ENCODE results near the gene JPH4.

The JPH4 gene

GRCh38 chr14:23609001-23609400, 30.4 kb upstream of the JPH4 start:
- TF ChIP-seq ZNF8 (CRISPR knock-in tag; IDR thresholded peaks at IDR 0.05): no peak
- no peak for TF ChIP-seq TSHZ2 (CRISPR knock-in tag; IDR thresholded peaks at IDR 0.05)
- TF ChIP-seq RARB (CRISPR knock-in tag; IDR thresholded peaks at IDR 0.05): no peak
- TF ChIP-seq BACH2 (CRISPR knock-in tag; IDR thresholded peaks at IDR 0.05; ENCODE audit: borderline replicate concordance): no peak
- TF ChIP-seq, protein P1, sequence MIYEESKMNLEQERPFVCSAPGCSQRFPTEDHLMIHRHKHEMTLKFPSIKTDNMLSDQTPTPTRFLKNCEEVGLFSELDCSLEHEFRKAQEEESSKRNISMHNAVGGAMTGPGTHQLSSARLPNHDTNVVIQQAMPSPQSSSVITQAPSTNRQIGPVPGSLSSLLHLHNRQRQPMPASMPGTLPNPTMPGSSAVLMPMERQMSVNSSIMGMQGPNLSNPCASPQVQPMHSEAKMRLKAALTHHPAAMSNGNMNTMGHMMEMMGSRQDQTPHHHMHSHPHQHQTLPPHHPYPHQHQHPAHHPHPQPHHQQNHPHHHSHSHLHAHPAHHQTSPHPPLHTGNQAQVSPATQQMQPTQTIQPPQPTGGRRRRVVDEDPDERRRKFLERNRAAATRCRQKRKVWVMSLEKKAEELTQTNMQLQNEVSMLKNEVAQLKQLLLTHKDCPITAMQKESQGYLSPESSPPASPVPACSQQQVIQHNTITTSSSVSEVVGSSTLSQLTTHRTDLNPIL (CRISPR knock-in tag; IDR thresholded peaks at IDR 0.05; ENCODE audit: low read depth): no peak
- TF ChIP-seq ZC3H10 (CRISPR knock-in tag; IDR thresholded peaks at IDR 0.05): no peak
- TF ChIP-seq ZFP3 (CRISPR knock-in tag; IDR thresholded peaks at IDR 0.05): no peak
- TF ChIP-seq ZNF70 (CRISPR knock-in tag; IDR thresholded peaks at IDR 0.05): no peak
- TF ChIP-seq ARNTL (CRISPR knock-in tag; IDR thresholded peaks at IDR 0.05; ENCODE audit: borderline replicate concordance, low read depth): no peak
- TF ChIP-seq TOX (CRISPR knock-in tag; IDR thresholded peaks at IDR 0.05; ENCODE audit: borderline replicate concordance): no peak
- no peak for TF ChIP-seq ZNF565 (CRISPR knock-in tag; conservative IDR thresholded peaks at IDR 0.05; ENCODE audit: low read depth)
- TF ChIP-seq SNAI2 (CRISPR knock-in tag; IDR thresholded peaks at IDR 0.05): no peak
- no peak for TF ChIP-seq OSR1 (CRISPR knock-in tag; IDR thresholded peaks at IDR 0.05)
- no peak for TF ChIP-seq TCF4 (CRISPR knock-in tag; IDR thresholded peaks at IDR 0.05; ENCODE audit: borderline replicate concordance)
- no peak for TF ChIP-seq PATZ1 (CRISPR knock-in tag; IDR thresholded peaks at IDR 0.05; ENCODE audit: borderline replicate concordance)
- TF ChIP-seq ESRRG (CRISPR knock-in tag; IDR thresholded peaks at IDR 0.05): no peak
- TF ChIP-seq POU6F1 (CRISPR knock-in tag; IDR thresholded peaks at IDR 0.05; ENCODE audit: borderline replicate concordance, low read depth): no peak
- TF ChIP-seq GLIS3 (CRISPR knock-in tag; IDR thresholded peaks at IDR 0.05): no peak
- ATAC-seq: no peak

DNA sequence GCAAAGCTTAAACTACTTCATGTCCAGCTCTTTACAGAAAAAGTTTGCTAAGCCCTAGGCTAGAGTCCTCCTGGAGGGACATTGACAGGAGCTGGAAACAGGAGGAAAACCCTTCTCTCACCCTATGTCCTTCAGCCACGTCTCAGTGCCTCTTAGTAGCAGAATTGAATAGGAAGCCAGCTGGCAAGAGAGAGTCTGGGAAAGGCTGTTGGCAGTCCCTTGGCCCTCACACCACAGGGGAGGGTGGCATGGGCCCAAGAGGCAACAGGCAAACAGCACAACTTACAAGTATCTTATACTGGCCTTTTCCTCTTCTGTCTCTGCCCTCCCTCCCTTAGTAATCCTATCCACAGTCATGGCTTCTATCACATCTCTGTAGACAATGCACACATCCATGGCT, 29.9 kb upstream of the JPH4 start:
- TF ChIP-seq GLIS3 (CRISPR knock-in tag; IDR thresholded peaks at IDR 0.05) (no peak), ZFP30 (CRISPR knock-in tag; IDR thresholded peaks at IDR 0.05) (no peak), ZNF8 (CRISPR knock-in tag; IDR thresholded peaks at IDR 0.05) (no peak), TCF4 (CRISPR knock-in tag; IDR thresholded peaks at IDR 0.05; ENCODE audit: borderline replicate concordance) (no peak), ISL1 (CRISPR knock-in tag; IDR thresholded peaks at IDR 0.05) (no peak), ZFP3 (CRISPR knock-in tag; IDR thresholded peaks at IDR 0.05) (no peak), ESRRG (CRISPR knock-in tag; IDR thresholded peaks at IDR 0.05) (no peak), POU6F1 (CRISPR knock-in tag; IDR thresholded peaks at IDR 0.05; ENCODE audit: borderline replicate concordance, low read depth) (no peak), RARB (CRISPR knock-in tag; IDR thresholded peaks at IDR 0.05) (no peak), PATZ1 (CRISPR knock-in tag; IDR thresholded peaks at IDR 0.05; ENCODE audit: borderline replicate concordance) (no peak), CSDC2 (CRISPR knock-in tag; IDR thresholded peaks at IDR 0.05) (no peak), OSR1 (CRISPR knock-in tag; IDR thresholded peaks at IDR 0.05) (no peak), CSRNP3 (CRISPR knock-in tag; IDR thresholded peaks at IDR 0.05) (no peak)
- TF ChIP-seq, protein P1 (CRISPR knock-in tag; IDR thresholded peaks at IDR 0.05; ENCODE audit: low read depth): no peak
- no peak for ATAC-seq
